ENCODE measurements around the gene SLC6A12.

- TF ChIP-seq POLR2A (IDR thresholded peaks at IDR 0.05) (no peak), CTCF (IDR thresholded peaks at IDR 0.05) (no peak)
These were observed 27.8 kb downstream of the SLC6A12 start for GRCh38 chr12:186006-186625.
